Liver (tissue), 9 donors: ENCODE results near the gene OR52E5. TPM values are rescaled to one million over a fixed set of nuclear protein-coding genes. Genes with fewer than 3 reads are reported as not detected.

ENCODE experiments used
- DNase-seq: peaks from one replicate; pipeline ENCODE4 v3.0.0-alpha.2; 2017; ENCODE audit warnings: low spot score
- H3K27ac ChIP-seq, 2 donors: one replicate each; pipeline ENCODE4 v1.7.0; 2013; ENCODE audit warnings: inconsistent platforms in 2 of 2, low read length in 2 of 2, control low read depth in 1 of 2, low read depth in 1 of 2, mild to moderate bottlenecking in 1 of 2
- H3K27me3 ChIP-seq, 4 donors: one replicate each; pipeline versions ENCODE4 v1.6.1 to v1.7.0; 2013; ENCODE audit warnings: low read length in 3 of 4, inconsistent platforms in 1 of 4, mild to moderate bottlenecking in 1 of 4, moderate library complexity in 1 of 4; ENCODE audit not compliant: control insufficient read depth in 4 of 4, insufficient read depth in 4 of 4
- H3K36me3 ChIP-seq, 4 donors: one replicate each; pipeline versions ENCODE4 v1.6.1 to v1.7.0; 2013; ENCODE audit warnings: low read length in 3 of 4, mild to moderate bottlenecking in 3 of 4, low read depth in 1 of 4, moderate library complexity in 1 of 4; ENCODE audit not compliant: control insufficient read depth in 4 of 4, insufficient read depth in 3 of 4
- H3K4me1 ChIP-seq, 4 donors: one replicate each; pipeline versions ENCODE4 v1.6.1 to v1.7.0; 2013; ENCODE audit warnings: low read length in 3 of 4, mild to moderate bottlenecking in 3 of 4, moderate library complexity in 1 of 4; ENCODE audit not compliant: control insufficient read depth in 4 of 4, insufficient read depth in 4 of 4
- H3K4me3 ChIP-seq, 3 donors: one replicate each; pipeline versions ENCODE4 v1.6.1 to v1.7.0; 2013; ENCODE audit warnings: low read length in 3 of 3, control low read depth in 1 of 3, low read depth in 1 of 3, mild to moderate bottlenecking in 1 of 3
- H3K9ac ChIP-seq, 2 donors: one replicate each; pipeline ENCODE4 v1.7.0; 2013; ENCODE audit warnings: low read length in 2 of 2, mild to moderate bottlenecking in 2 of 2, moderate library complexity in 2 of 2, control low read depth in 1 of 2, low read depth in 1 of 2
- H3K9me3 ChIP-seq, 4 donors: one replicate each; pipeline versions ENCODE4 v1.6.1 to v1.7.0; 2013; ENCODE audit warnings: low read length in 3 of 4; ENCODE audit not compliant: control insufficient read depth in 4 of 4
- ATF3 ChIP-seq: IDR thresholded peaks from 2 replicates; pipeline ENCODE4 v1.6.1; 2016; ENCODE audit warnings: antibody characterized with exemption
- CTCF ChIP-seq: fragments of 150-350 bp; IDR thresholded peaks from 2 replicates; pipeline ENCODE4 v1.5.1; 2017; ENCODE audit warnings: improper control_type of control experiment, low read depth, low read length; ENCODE audit not compliant: missing input control
- EGR1 ChIP-seq, 2 donors: IDR thresholded peaks; 2 replicates each; pipeline ENCODE4 v1.6.1; 2016 to 2018; ENCODE audit warnings: antibody characterized with exemption in 2 of 2, low read depth in 2 of 2
- FOXA1 ChIP-seq: IDR thresholded peaks from 2 replicates; pipeline ENCODE4 v1.6.1; 2016; ENCODE audit warnings: antibody characterized with exemption
- FOXA2 ChIP-seq: IDR thresholded peaks from 2 replicates; pipeline ENCODE4 v1.6.1; 2016; ENCODE audit warnings: antibody characterized with exemption
- GABPA ChIP-seq, 2 donors: IDR thresholded peaks in 1 of 2; conservative IDR thresholded peaks in 1 of 2; 2 replicates each; pipeline ENCODE4 v1.6.1; 2016; ENCODE audit warnings: antibody characterized with exemption in 2 of 2, mild to moderate bottlenecking in 1 of 2, moderate library complexity in 1 of 2
- HNF4A ChIP-seq, 2 donors: conservative IDR thresholded peaks; 2 replicates each; pipeline ENCODE4 v1.6.1; 2016; ENCODE audit warnings: antibody characterized with exemption in 2 of 2, mild to moderate bottlenecking in 2 of 2
- HNF4G ChIP-seq: IDR thresholded peaks from 2 replicates; pipeline ENCODE4 v1.6.1; 2016; ENCODE audit warnings: antibody characterized with exemption
- JUND ChIP-seq, 2 donors: IDR thresholded peaks; 2 replicates each; pipeline ENCODE4 v1.6.1; 2016; ENCODE audit warnings: antibody characterized with exemption in 2 of 2
- MAX ChIP-seq: IDR thresholded peaks from 2 replicates; pipeline ENCODE4 v1.6.1; 2016; ENCODE audit warnings: antibody characterized with exemption
- NR2F2 ChIP-seq: IDR thresholded peaks from 2 replicates; pipeline ENCODE4 v1.6.1; 2016; ENCODE audit warnings: antibody characterized with exemption
- RAD21 ChIP-seq, 2 donors: IDR thresholded peaks; 2 replicates each; pipeline ENCODE4 v1.6.1; 2016; ENCODE audit warnings: antibody characterized with exemption in 2 of 2, mild to moderate bottlenecking in 2 of 2
- REST ChIP-seq: IDR thresholded peaks from 2 replicates; pipeline ENCODE4 v1.6.1; 2016; ENCODE audit warnings: antibody characterized with exemption, mild to moderate bottlenecking
- RXRA ChIP-seq, 2 donors: IDR thresholded peaks; 2 replicates each; pipeline ENCODE4 v1.6.1; 2017 to 2018; ENCODE audit warnings: antibody characterized with exemption in 2 of 2, mild to moderate bottlenecking in 1 of 2
- YY1 ChIP-seq: IDR thresholded peaks from 2 replicates; pipeline ENCODE4 v1.6.1; 2016; ENCODE audit warnings: antibody characterized with exemption, mild to moderate bottlenecking
- ZBTB33 ChIP-seq: IDR thresholded peaks from 2 replicates; pipeline ENCODE4 v1.6.1; 2016; ENCODE audit warnings: antibody characterized with exemption
- WGBS: extraction: QIAGEN DNeasy Blood & Tissue Kit; methylation state at CpG from one replicate; pipeline ENCODE4 v1.1.7; 2013; 5-methylcytosine and 5-hydroxymethylcytosine counted together
- polyA plus RNA-seq, 2 donors: library from polyadenylated mRNA; stranded (reverse) in 1 of 2; unstranded in 1 of 2; fragments of 200-250 nt in 1 of 2; fragments of >200 nt in 1 of 2; fragmentation: Nextera tagmentation in 1 of 2; extraction: Ambion mirVana in 1 of 2; gene quantifications; one replicate each; pipeline versions ENCODE4 v1.2.1 to v1.2.3, GENCODE V29; 2013 to 2015
- total RNA-seq, 2 donors: library from RNA; depleted of rRNA; stranded (reverse); fragments of >200 nt; gene quantifications; one replicate each; pipeline ENCODE4 v1.2.3, GENCODE V29; 2014
- donor health status: healthy.
- donor health status: healthy.
- donor health status: healthy.
- donor health status: healthy.
- donor health status: healthy.

Gene OR52E5
- total and polyA plus RNA-seq, 4 donors, result not detected

- no peak for TF ChIP-seq FOXA1
- no peak for TF ChIP-seq YY1
- no peak for TF ChIP-seq NR2F2
- no peak for TF ChIP-seq RXRA (IDR thresholded peaks at IDR 0.05)
- TF ChIP-seq HNF4A (conservative IDR thresholded peaks at IDR 0.05), result no peak
- TF ChIP-seq GABPA (IDR thresholded peaks at IDR 0.05 in 1 of 2, conservative IDR thresholded peaks at IDR 0.05 in 1 of 2), result no peak
- no peak for TF ChIP-seq ATF3
- no peak for TF ChIP-seq RAD21 (IDR thresholded peaks at IDR 0.05)
- TF ChIP-seq REST, result no peak
- TF ChIP-seq CTCF, result no peak
- no peak for TF ChIP-seq MAX
- no peak for TF ChIP-seq EGR1 (IDR thresholded peaks at IDR 0.05; ENCODE audit: low read depth in 2 of 2)
- TF ChIP-seq JUND (IDR thresholded peaks at IDR 0.05), result no peak
- no peak for TF ChIP-seq HNF4G
- WGBS, result 88% methylated on average over 19 of the region's 19 CpGs
- Histone ChIP-seq H3K4me1 (no peaks in the 10 kb centered on the region), H3K27me3 (no peaks in the 10 kb centered on the region), H3K9ac (no peak overlapping the region), H3K27ac (no peak overlapping the region), H3K9me3 (peaks cover 0 to 1% (median 0%) of the 10 kb centered on the region in 4 donors), H3K4me3 (no peak overlapping the region), H3K36me3 (no peaks in the 10 kb centered on the region)
- DNase-seq, result no peak
These were observed 37.6 kb downstream of the OR52E5 start for GRCh38 chr11:5930614-5931013.

GRCh38 chr11:5931061-5931460, 38.1 kb downstream of the OR52E5 start:
- peaks cover 0 to 1% (median 0%) of the 10 kb centered on the region in 4 donors for H3K9me3 ChIP-seq
- H3K36me3 ChIP-seq, result no peaks in the 10 kb centered on the region
- no peak overlapping the region for H3K9ac ChIP-seq
- no peak for DNase-seq
- no peaks in the 10 kb centered on the region for H3K4me1 ChIP-seq
- 87% methylated on average over 8 of the region's 8 CpGs for WGBS
- TF ChIP-seq HNF4G (no peak), NR2F2 (no peak), FOXA2 (no peak), RXRA (IDR thresholded peaks at IDR 0.05) (no peak), ZBTB33 (no peak)
- no peak overlapping the region for H3K4me3 ChIP-seq
- no peak overlapping the region for H3K27ac ChIP-seq
- H3K27me3 ChIP-seq, result no peaks in the 10 kb centered on the region
